GM23338 (cell line): ENCODE measurements around the gene NRGN. TPM values are rescaled to one million over a fixed set of nuclear protein-coding genes. Genes with fewer than 3 reads are reported as not detected.

ENCODE experiments used
- ATAC-seq: fragments of 200-7000 bp; cut with Tn5 transposase; 3 replicates; pipeline ENCODE4 v1.9.1; 2020
- DNase-seq: peaks from one replicate; pipeline ENCODE4 v3.0.0-alpha.2; 2015; ENCODE audit warnings: low spot score
- H2AFZ ChIP-seq: fragments of 200-600 bp; sonication (generic); 2 replicates; pipeline ENCODE4 v1.8.0; 2016; ENCODE audit warnings: antibody characterized with exemption, mild to moderate bottlenecking, moderate library complexity
- H3F3A ChIP-seq: fragments of 200-600 bp; sonication (generic); replicated peaks from 2 replicates; pipeline ENCODE4 v1.8.0; 2017; ENCODE audit warnings: antibody characterized with exemption, mixed run types, low read depth
- H3K27ac ChIP-seq: fragments of 200-600 bp; sonication (generic); 2 replicates; pipeline ENCODE4 v1.6.1; 2016; ENCODE audit warnings: low read depth
- H3K27me3 ChIP-seq: fragments of 200-600 bp; sonication (generic); 2 replicates; pipeline ENCODE4 v1.8.0; 2016; ENCODE audit warnings: mild to moderate bottlenecking, mixed run types, moderate library complexity; ENCODE audit not compliant: insufficient read depth
- H3K36me3 ChIP-seq: fragments of 200-600 bp; sonication (generic); 2 replicates; pipeline ENCODE4 v1.8.0; 2016; ENCODE audit warnings: mild to moderate bottlenecking; ENCODE audit not compliant: insufficient read depth
- H3K4me1 ChIP-seq: fragments of 200-600 bp; sonication (generic); 2 replicates; pipeline ENCODE4 v1.8.0; 2016; ENCODE audit warnings: mild to moderate bottlenecking, moderate library complexity; ENCODE audit not compliant: insufficient read depth
- H3K4me2 ChIP-seq: fragments of 200-600 bp; sonication (generic); 2 replicates; pipeline ENCODE4 v1.7.1; 2017; ENCODE audit warnings: mixed run types
- H3K4me3 ChIP-seq: fragments of 200-600 bp; sonication (generic); 2 replicates; pipeline ENCODE4 v1.6.1; 2016; ENCODE audit warnings: mixed run types
- H3K79me2 ChIP-seq: fragments of 200-600 bp; sonication (generic); replicated peaks from 2 replicates; pipeline ENCODE4 v1.8.0; 2017; ENCODE audit warnings: mild to moderate bottlenecking; ENCODE audit not compliant: insufficient read depth
- H3K9me2 ChIP-seq: fragments of 200-600 bp; sonication (generic); 2 replicates; pipeline ENCODE4 v1.8.0; 2017; ENCODE audit not compliant: insufficient read depth
- H4K20me1 ChIP-seq: fragments of 200-600 bp; sonication (generic); replicated peaks from 2 replicates; pipeline ENCODE4 v1.8.0; 2017; ENCODE audit warnings: mild to moderate bottlenecking; ENCODE audit not compliant: insufficient read depth
- H3K27ac Mint-ChIP-seq: 2 replicates; pipeline ENCODE4 v1.8.0; 2020; ENCODE audit warnings: inconsistent platforms, mild to moderate bottlenecking, moderate library complexity, mixed read lengths
- H3K27me3 Mint-ChIP-seq: 3 replicates; pipeline ENCODE4 v1.8.0; 2022; ENCODE audit warnings: low read depth, mild to moderate bottlenecking, moderate library complexity, mixed read lengths, inconsistent platforms; ENCODE audit not compliant: insufficient read depth, poor library complexity
- H3K36me3 Mint-ChIP-seq: 3 replicates; pipeline ENCODE4 v1.8.0; 2021; ENCODE audit warnings: low read depth, mild to moderate bottlenecking, inconsistent platforms, moderate library complexity, mixed read lengths
- H3K4me1 Mint-ChIP-seq: 3 replicates; pipeline ENCODE4 v1.8.0; 2020; ENCODE audit warnings: mild to moderate bottlenecking, inconsistent platforms, mixed read lengths
- H3K4me3 Mint-ChIP-seq: 3 replicates; pipeline ENCODE4 v1.8.0; 2021; ENCODE audit warnings: moderate library complexity, mild to moderate bottlenecking, inconsistent platforms, mixed read lengths
- H3K9me3 Mint-ChIP-seq: 3 replicates; pipeline ENCODE4 v1.8.0; 2020; ENCODE audit warnings: moderate library complexity, mild to moderate bottlenecking, inconsistent platforms, mixed read lengths
- CREB1 ChIP-seq: fragments of 250-450 bp; sonication (Bioruptor Pico); IDR thresholded peaks from 2 replicates; pipeline ENCODE4 v1.5.0; 2020; ENCODE audit warnings: low read depth, mild to moderate bottlenecking, moderate library complexity
- CTCF ChIP-seq, 2 experiments: fragments of 200-600 bp in 1 of 2; sonication (generic) in 1 of 2; conservative IDR thresholded peaks; 2 replicates each; pipeline versions ENCODE4 v1.5.1 to v1.6.1; 2016 to 2017; ENCODE audit warnings: antibody characterized with exemption in 2 of 2, low read depth in 2 of 2, mild to moderate bottlenecking in 2 of 2, moderate library complexity in 1 of 2
- ETS1 ChIP-seq: IDR thresholded peaks from 2 replicates; pipeline ENCODE4 v1.6.1; 2016; ENCODE audit warnings: antibody characterized with exemption
- EZH2 ChIP-seq: fragments of 200-600 bp; sonication (generic); IDR thresholded peaks from one replicate; pipeline ENCODE4 v1.8.0; 2017; ENCODE audit warnings: antibody characterized with exemption, mild to moderate bottlenecking, low read depth; ENCODE audit not compliant: unreplicated experiment
- EZH2phosphoT487 ChIP-seq: fragments of 200-600 bp; sonication (generic); IDR thresholded peaks from one replicate; pipeline ENCODE4 v1.8.1; 2018; ENCODE audit warnings: antibody characterized with exemption; ENCODE audit not compliant: unreplicated experiment
- JUNB ChIP-seq: IDR thresholded peaks from one replicate; pipeline ENCODE4 v1.6.1; 2016; ENCODE audit warnings: antibody characterized with exemption; ENCODE audit not compliant: unreplicated experiment
- NANOG ChIP-seq: IDR thresholded peaks from 2 replicates; pipeline ENCODE4 v1.6.1; 2016; ENCODE audit warnings: antibody characterized with exemption, borderline replicate concordance
- POLR2AphosphoS5 ChIP-seq: IDR thresholded peaks from 2 replicates; pipeline ENCODE4 v1.6.1; 2016; ENCODE audit warnings: antibody characterized with exemption, low read depth
- REST ChIP-seq: IDR thresholded peaks from one replicate; pipeline ENCODE4 v1.6.1; 2018; ENCODE audit warnings: antibody characterized with exemption; ENCODE audit not compliant: unreplicated experiment
- STAT1 ChIP-seq: IDR thresholded peaks from one replicate; pipeline ENCODE4 v1.6.1; 2016; ENCODE audit warnings: antibody characterized with exemption; ENCODE audit not compliant: unreplicated experiment
- ZNF114 ChIP-seq: fragments of 250-450 bp; sonication (Bioruptor Pico); IDR thresholded peaks from 2 replicates; pipeline ENCODE4 v1.5.0; 2020; ENCODE audit warnings: mild to moderate bottlenecking, moderate library complexity
- ZNF331 ChIP-seq: fragments of 250-450 bp; sonication (Bioruptor Pico); IDR thresholded peaks from 2 replicates; pipeline ENCODE4 v1.5.0; 2020; ENCODE audit warnings: low read depth, mild to moderate bottlenecking, moderate library complexity
- ZNF462 ChIP-seq: fragments of 250-450 bp; sonication (Bioruptor Pico); IDR thresholded peaks from 2 replicates; pipeline ENCODE4 v1.5.0; 2020; ENCODE audit warnings: mild to moderate bottlenecking, moderate library complexity
- polyA plus RNA-seq: library from polyadenylated mRNA; unstranded; fragments of >200 nt; fragmentation: Nextera tagmentation; extraction: Ambion mirVana; gene quantifications from 2 replicates; pipeline ENCODE4 v1.2.1, GENCODE V29; 2016
- total RNA-seq: library from RNA; depleted of rRNA; stranded (reverse); fragments of >200 nt; shearing (Covaris generic); gene quantifications from 2 replicates; pipeline ENCODE4 v1.2.3, GENCODE V29; 2014

Gene NRGN
- total and polyA plus RNA-seq, 2 experiments from 2014 or later = 0.24 to 0.61 TPM

GRCh38 chr11:124699547-124699946 lies 40.2 kb upstream of the NRGN start:
- no peak for ATAC-seq
- Histone ChIP-seq H3K9me2 (no peaks in the 10 kb centered on the region), H3K79me2 (no peaks in the 10 kb centered on the region), H3K36me3 (no peaks in the 10 kb centered on the region), H3K4me1 (peaks cover 6% of the 10 kb centered on the region), H3F3A (no peaks in the 10 kb centered on the region), H4K20me1 (no peaks in the 10 kb centered on the region), H3K27me3 (no peaks in the 10 kb centered on the region), H2AFZ (no peak overlapping the region), H3K4me3 (no peak overlapping the region), H3K4me2 (peak overlapping the region; percentile 32; the same call in 1 of the 2 replicates), H3K27ac (no peak overlapping the region)
- Mint-ChIP-seq H3K4me1 (peaks cover 11% of the 10 kb centered on the region), H3K36me3 (peaks cover 5% of the 10 kb centered on the region; the same call in 1 of the 3 replicates), H3K27ac (no peak overlapping the region), H3K4me3 (no peak overlapping the region), H3K27me3 (peaks cover 3% of the 10 kb centered on the region), H3K9me3 (peaks cover 11% of the 10 kb centered on the region; the same call in 2 of the 3 replicates)
- TF ChIP-seq ZNF462 (CRISPR knock-in tag) (no peak), ETS1 (no peak), ZNF114 (CRISPR knock-in tag) (no peak), EZH2 (no peak), NANOG (no peak), ZNF331 (CRISPR knock-in tag) (no peak), JUNB (no peak), STAT1 (no peak), EZH2phosphoT487 (no peak), REST (no peak), CTCF (conservative IDR thresholded peaks at IDR 0.05; ENCODE audit: low read depth in 2 of 2) (no peak), POLR2AphosphoS5 (no peak), CREB1 (CRISPR knock-in tag) (no peak)
- DNase-seq = no peak
